GM18519 (cell line): ENCODE results near the gene SESN2.
A peak's percentile ranks its signal among the peaks of the same experiment; 100 is the strongest.

ENCODE experiments used
- ATAC-seq: cut with Tn5 transposase; IDR thresholded peaks from one replicate; pipeline ENCODE4 v1.9.1; 2021; ENCODE audit warnings: mild to moderate bottlenecking, moderate library complexity; ENCODE audit not compliant: unreplicated experiment, low FRiP score

The SESN2 gene, protein sequence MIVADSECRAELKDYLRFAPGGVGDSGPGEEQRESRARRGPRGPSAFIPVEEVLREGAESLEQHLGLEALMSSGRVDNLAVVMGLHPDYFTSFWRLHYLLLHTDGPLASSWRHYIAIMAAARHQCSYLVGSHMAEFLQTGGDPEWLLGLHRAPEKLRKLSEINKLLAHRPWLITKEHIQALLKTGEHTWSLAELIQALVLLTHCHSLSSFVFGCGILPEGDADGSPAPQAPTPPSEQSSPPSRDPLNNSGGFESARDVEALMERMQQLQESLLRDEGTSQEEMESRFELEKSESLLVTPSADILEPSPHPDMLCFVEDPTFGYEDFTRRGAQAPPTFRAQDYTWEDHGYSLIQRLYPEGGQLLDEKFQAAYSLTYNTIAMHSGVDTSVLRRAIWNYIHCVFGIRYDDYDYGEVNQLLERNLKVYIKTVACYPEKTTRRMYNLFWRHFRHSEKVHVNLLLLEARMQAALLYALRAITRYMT

DNA sequence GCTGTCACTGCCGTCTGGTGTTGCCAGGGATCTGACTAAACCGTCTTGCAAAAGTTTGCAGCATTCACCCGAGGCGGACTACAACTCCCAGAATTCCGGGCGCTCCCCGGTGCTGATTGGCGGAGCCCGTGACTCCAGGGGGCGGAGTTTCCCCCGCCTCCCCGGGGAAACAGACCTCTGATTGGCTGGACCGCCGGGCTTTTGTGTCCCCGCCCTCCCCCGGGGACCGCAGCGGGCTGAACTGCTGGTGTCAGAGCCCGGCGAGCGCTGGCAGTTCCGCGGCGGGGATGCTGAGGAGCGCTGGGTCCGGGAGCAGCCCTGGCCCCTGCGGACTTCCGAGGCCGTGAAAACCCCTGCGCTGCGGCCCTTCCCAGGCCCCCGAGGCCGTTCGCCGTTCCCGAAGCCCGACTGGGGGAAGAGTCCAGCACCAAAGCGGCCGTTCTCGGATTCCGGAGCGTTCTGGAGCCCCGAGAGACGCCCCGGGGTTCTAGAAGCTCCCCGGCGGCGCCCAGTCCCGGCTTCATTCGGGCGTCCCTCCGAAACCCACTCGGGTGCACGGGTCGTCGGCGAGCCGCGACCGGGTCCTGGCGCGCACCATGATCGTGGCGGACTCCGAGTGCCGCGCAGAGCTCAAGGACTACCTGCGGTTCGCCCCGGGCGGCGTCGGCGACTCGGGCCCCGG lies at the start of gene SESN2:
SESN2 (plus strand) TSS at position 267 of the 682 bp plus-strand sequence; CDS start at position 597, 330 bp downstream.
- peak; percentile 85 for ATAC-seq

DNA sequence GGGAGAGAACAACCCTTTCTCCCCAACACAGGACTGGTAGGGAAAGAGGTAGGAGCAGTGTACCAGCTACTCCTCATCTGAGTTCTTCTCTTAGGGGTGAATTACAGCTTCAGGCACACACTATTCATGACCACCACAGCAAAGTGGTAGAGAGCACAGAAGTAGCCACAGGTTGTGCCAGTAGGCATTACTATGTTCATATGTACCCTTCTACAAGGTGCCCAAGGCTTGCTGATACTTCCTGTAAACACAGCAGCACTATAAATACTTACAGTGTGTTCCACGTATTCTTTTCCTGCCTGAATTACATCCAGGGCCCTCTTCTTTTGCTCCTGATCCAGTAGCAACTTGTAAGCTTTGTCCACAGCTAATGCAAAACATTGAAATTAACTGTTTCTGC lies 49.6 kb upstream of the SESN2 start:
- ATAC-seq: no peak

DNA sequence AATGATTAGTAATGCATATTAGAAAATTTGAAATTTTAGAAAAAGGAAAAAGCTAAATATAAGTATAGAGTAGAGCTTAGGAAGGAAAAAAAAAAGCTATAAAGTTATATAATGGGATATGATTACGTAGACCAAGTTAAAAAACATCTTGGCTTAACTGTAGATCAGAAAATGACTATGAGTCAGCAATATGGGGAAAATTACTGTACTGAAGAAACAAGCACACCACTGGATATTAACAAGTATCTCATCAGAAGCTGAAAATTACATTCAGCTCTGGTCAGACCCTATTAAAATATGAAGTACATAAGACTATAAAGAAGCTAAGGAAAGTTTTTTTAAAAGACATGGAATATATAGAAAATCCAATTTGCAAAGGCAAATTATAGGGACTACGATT lies 46.0 kb upstream of the SESN2 start:
- ATAC-seq: no peak

DNA sequence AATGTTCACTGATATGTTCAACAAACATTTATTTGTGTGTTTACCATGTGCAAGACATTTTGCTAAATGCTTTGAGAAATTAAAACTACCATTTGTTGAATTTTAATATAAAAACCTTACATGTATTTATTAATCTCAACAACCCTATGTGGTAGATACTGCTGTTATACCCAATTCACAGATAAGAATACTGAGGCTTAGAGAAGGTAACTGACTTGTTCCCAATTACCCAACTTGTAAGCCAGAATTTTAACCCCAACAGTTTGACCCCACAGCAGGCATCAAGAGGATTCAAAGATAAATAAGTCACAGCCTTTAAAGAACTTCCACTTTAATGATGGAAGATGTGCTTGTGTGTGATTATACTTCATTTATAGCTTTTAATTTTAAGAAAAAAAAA lies 30.2 kb upstream of the SESN2 start:
- no peak for ATAC-seq

DNA sequence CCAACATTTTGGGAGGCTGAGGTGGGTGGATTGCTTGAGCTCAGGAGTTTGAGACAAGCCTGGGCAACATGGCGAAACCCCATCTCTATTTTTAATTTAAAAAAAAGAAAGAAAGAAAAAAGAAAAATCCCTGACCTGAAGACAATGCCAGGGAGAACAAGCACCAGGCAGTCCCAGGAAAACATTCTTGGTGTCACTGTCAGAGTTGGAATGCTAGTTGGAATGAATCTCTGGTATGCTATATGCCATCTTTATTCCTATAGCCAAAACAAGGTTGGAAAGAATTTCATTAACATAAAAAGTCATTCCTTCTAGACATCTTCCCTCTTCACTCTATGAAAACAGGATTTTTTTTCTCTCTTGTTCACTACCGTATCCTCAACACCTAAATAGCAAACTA lies 29.3 kb upstream of the SESN2 start:
- ATAC-seq: no peak

DNA sequence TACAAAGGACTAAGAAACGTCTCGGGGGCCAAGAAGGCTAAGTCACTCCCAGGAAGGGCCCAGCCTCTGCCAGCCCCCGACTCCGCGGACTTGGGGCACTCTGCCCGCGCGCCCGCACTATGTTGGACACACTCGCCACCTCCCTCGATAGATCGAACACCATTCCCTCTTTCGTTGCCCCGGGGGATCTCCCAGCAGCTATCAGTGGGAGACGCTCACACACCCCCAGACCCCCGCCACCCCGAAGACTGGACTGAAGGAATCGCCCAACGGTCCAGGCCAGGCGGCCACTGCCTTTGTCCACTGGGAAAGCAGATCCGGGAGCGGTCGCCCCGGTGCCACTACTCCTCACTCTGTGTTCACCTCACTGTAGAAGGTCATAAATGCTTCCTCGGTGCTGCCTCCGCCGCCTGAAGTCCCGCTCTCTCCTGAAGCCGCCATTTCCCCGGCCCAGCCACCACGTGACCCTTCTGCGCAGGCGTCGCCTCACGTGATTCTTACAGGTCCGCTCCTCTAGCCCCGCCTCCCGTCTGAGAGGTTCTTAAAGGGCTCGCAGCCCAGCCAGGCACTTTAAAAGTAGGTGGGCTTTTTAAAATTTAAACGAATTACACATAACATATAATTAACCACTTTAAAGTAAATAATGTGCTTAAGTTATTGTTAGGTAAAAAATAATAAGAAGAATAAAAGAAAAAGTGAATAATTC lies 26.6 kb upstream of the SESN2 start, which contains the start of gene DNAJC8:
DNAJC8 (minus strand) TSS at position 472 of the 706 bp plus-strand sequence; CDS start at position 441, 31 bp downstream.
- no peak for ATAC-seq

DNA sequence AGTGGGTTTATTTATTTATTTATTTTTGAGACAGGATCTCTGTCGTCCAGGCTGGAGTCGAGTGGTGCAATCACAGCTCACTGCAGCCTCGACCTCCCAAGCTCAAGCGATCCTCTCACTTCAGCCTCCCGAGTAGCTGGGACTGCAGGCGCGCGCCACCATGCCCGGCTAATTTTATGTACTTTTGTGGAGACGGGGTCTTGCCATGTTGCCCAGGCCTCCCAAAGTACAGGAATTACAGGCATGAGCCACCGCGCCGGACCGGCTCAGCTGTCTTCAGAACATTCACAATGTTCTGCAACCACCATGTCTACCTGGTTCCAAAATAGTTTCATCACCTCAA lies 26.1 kb upstream of the SESN2 start:
- no peak for ATAC-seq

DNA sequence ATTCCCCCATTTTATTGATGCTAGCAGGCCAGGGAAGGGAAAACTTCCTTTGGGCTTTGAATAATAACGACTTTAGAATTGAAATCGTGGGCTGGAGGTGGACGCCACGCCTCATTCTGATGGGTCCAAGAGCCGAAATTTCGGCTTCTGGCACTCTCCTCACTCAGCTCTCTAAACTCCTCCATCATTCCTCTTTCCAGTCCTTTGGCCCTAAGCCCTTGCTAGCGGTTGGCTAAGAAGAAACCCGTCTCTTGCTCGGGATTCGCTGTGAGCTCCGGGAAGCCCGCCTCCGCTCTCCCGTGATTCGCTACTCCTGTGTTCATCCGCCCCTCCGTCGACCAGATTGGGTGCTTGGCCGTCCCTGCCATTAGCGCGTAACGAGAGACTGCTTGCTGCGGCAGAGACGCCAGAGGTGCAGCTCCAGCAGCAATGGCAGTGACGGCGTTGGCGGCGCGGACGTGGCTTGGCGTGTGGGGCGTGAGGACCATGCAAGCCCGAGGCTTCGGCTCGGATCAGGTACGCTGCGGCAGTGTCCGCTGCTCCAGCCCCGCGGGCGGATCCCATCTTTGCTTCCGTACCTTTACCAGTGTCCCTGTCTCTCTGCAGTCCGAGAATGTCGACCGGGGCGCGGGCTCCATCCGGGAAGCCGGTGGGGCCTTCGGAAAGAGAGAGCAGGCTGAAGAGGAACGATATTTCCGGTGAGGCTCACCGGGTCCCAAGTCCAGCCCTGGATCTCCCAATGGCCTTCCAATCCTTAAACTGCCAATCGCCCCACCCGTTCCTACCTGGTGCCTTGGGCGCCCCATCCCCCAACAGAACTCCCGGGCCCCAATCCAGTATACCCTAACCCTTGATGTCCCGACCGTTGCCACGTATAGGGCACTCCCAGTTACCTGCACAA lies 23.3 kb upstream of the SESN2 start, which contains the start of gene ATP5IF1:
ATP5IF1 (plus strand) TSS at position 370 of the 901 bp plus-strand sequence; CDS start at position 430, 60 bp downstream.
- ATAC-seq: peak; percentile 83

DNA sequence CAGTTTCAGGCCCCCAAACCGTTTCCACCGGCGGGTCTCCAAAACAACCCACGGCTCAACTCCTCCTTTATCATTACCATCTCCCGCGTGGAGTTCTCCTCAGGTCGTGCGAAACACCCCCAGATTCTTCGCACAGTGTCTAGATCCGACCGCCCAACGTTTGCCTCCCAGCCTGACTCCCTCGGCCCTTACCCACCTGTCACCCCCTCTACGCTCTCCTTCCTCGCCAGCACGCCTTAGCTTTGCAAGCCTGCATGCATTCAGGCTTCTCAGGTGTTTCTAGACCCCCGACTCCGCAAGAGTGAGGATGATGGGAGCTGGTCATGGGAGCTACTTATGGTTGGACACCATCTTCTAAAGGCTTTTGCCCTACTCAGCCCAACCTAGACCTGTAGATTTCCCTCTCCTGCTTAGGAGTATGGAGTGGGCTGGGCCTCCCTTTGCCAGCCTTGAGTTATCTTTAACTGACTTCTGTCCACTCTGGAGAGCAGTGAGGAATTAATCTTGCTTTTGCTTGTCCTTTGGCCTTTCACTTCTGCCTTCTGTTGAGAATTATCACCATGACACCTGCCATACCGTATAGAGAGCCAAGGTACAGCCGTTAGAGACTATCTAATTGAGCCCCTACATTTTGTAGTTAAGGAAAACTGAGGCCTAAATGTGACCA lies 22.5 kb upstream of the SESN2 start:
- no peak for ATAC-seq

DNA sequence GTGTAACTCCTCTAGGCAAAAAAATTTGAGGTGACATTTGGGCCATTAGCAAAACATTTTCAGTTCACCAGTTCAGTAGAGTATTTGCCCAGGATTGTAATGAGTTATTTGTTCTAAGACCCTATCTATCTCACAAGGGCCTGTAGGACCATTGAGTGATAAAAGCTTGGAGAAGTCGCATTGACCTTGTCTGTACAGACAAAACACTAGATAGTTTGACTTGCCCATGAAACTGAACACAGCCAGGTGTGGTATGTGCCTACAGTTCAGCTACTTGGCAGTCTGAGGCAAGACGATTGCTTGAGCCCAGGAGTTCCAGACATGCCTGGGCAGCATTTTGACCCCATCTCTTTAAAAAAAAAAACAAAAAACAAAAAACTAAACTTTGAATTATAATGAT lies 20.3 kb upstream of the SESN2 start:
- no peak for ATAC-seq

DNA sequence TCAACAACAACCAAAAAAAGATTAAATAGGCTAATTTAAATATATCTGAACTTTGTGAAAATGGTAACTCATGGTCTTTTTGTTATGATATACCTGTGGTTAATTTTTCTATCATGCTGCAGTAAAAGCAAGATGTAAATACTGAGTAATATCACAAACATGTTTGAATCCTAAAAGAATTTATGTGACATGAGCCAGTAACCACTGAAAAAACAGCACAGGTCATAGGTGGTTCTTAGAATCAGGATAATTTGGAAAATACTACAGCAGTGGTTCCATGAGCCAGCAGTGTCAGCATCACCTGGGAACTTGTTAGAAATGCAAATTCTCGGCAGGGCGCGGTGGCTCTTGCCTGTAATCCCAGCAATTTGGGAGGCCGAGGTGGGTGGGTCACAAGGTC lies 19.3 kb upstream of the SESN2 start:
- no peak for ATAC-seq

DNA sequence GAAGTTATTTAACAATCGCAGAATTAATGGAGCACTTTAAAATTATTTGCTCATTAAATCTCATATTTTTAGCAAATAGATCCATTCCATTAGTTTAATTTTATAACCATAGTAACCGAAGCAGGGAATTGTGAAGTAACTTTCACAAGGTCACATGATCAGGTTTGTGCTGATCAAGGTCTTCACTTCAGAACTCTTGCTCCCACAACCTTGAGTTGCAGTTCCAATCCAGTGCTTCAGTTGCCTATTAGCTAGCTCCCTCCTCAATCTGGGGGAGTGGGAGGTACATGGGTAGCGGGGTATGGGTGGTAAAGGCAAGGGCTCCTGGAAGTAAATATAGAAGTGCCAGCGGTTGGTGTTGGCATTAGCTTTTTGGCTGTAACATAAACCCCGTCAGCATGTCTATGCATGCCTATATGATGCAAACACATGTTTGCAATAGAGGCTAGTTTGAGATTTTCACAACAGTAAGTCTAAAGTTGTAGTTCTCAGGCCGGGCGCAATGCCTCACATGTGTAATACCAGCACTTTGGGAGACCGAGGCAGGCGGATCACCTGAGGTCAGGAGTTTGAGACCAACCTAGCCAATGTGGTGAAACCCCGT lies 17.6 kb upstream of the SESN2 start:
- ATAC-seq: no peak

DNA sequence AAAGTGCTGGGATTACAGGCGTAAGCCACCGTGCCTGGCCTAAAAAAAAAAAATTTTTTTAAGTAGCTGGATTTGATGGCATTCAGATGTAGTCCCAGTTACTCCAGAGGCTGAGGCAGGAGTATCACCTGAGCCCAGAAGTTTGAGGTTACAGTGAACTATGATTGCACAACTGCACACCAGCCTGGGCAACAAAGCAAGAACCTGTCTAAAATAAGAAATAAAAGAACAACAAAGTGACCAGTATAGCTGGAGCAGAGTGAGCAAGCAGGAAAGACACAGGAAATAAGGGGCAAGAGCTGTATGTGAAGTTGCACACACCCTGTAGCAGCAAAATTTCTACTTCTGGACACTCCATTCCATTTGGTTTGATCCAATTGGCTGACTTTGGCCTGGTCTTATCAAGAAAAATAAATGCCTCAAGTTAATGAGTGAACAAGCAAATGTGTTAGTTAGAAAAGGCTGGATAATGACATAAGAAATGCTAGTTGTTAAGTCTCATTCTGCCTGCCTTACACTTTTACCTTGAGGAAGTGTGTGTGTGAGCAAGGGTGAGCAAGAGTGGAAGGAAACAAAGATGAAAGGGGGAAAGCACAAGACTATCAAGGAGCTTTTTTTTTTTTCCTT lies 15.5 kb upstream of the SESN2 start:
- ATAC-seq: no peak

DNA sequence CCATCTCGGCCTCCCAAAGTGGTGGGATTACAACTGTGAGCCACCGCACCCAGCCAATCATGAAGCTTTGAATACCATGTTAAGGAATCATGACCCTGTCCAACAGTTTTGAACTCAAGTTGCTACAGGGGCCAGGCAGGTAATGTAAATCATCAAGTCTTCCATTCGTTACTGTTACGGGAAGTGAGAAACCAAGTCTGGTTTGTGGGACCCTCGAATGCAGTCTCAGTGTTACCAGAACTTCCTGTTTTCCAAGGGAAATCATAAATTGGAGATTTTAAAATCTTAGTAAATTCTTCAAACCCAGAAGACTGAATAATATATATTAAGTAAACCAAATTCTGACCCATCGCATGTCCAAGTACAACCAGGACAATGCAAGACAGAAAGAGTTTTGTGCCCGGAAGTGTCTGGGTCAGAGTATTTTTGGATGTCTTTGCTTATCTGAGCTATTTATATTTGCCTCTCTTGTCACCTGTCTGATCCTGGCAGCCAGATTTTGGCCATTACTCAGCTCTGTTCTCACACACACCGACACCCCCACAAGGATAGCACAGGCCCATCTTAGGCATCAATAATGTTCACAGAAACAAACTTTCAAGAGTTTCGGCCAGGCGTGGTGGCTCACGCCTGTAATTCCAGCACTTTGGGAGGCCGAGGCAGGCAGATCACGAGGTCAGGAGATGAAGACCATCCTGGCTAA lies 14.6 kb upstream of the SESN2 start:
- no peak for ATAC-seq

DNA sequence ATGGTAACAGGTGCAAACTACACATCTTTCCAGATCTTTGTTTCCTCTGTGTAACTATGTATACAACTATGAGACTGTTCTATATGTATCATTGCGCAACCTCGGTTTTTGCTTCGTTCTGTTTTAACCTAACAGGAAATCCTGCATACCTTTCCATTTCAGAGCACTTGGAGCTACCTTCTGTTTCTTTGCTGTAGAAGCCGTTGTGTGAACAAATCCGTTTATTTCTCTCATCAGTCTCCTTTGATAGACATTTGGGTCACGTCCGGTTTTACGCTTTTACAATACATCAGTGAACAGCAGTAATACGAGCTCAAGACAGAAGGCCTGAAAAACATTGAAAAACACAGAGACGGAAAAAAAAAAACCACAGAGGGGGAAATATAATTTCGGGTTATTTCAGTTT lies 12.9 kb upstream of the SESN2 start:
- ATAC-seq: no peak

DNA sequence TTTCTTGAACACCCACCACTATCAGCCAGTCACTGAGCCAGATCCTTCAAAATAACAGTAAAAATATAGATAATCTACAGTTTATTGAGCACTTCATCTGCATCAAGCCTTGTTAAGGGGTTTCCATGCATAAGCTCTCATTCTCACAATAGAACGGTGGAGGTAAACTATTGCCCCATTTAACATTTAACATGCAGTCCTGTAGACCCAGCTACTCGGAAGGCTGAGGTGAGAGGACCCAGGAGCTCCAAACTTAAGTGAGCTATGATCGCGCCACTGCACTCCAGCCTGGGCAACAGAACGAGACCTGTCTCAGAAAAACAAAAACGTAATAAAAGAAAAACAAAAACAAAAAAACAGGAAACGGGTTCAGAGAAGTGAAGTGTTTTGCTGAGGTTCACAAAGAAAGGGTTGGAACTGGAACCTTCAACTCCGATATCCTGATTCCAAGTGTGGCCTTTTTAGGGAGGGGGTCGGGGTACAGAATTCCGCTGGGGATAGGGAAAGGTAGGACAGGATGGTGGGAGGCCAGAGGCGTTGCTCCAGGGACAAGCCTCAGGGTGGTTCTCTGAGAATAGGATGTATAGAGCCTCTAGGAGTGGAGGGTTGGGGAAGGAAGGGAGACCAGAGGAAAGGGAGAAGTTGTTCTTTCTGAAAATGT lies 11.6 kb upstream of the SESN2 start:
- no peak for ATAC-seq

DNA sequence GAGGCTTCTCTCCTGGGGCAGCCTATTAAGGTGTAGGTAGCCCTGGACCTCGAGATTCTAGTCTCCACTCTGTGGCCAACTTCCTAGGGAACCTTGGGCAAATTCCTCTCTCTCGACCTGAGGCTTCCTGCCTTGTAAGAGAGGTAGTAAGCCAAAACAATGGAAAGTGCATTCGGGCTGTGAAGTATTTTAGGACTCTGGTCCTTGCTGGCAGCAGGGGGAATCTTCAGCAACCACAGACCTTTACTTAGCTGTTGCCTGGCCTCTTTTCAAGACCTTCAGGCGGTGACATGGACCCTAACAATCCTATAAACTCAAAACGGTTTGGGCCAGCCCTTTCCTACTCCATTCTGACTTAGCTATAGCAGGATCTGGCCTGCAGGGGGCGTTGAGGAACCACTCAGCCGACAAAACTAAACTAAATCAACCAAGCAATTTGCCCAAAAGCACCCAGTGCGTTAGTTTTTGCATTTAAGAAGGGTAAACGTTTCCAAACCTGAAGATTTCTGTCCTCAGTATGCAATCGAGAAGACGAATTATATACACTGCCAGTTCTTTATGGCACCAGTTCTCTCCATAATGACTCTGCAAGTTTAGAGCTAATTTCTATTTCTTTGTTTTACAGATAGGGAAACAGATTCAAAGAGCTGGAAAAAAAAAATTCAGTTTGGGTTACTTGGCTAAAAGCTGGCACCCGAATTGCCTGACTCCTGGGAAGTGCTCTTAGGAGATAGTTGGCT lies 10.9 kb upstream of the SESN2 start:
- ATAC-seq: no peak
